GM19328 (cell line): ENCODE data around the gene ZNF646.
"Not testable (repeated sequence)": the region's sequence is repeated elsewhere in the genome, so short reads cannot be mapped to it uniquely, and the experiment has no call there.

ENCODE experiments used
- ATAC-seq: cut with Tn5 transposase; IDR thresholded peaks from one replicate; pipeline ENCODE4 v1.9.1; 2021; ENCODE audit warnings: mild to moderate bottlenecking, moderate library complexity; ENCODE audit not compliant: unreplicated experiment

Gene ZNF646

GRCh38 chr16:31083081-31083480, 8.9 kb downstream of the ZNF646 start:
- ATAC-seq, result no peak

- no peak for ATAC-seq
Observed at GRCh38 chr16:31083556-31083955, 9.3 kb downstream of the ZNF646 start.

- no peak for ATAC-seq
Observed at GRCh38 chr16:31083981-31084380, 9.8 kb downstream of the ZNF646 start.

- no peak for ATAC-seq
Observed at GRCh38 chr16:31084584-31085302, 10.5 kb downstream of the ZNF646 start.

- ATAC-seq, result no peak
Observed at GRCh38 chr16:31085411-31085810, 11.2 kb downstream of the ZNF646 start.

- no peak for ATAC-seq
Observed at GRCh38 chr16:31085873-31086628, 11.8 kb downstream of the ZNF646 start.

GRCh38 chr16:31086629-31086906, 12.3 kb downstream of the ZNF646 start:
- no peak for ATAC-seq

GRCh38 chr16:31087481-31087880, 13.3 kb downstream of the ZNF646 start:
- no peak for ATAC-seq

GRCh38 chr16:31087971-31088370, 13.7 kb downstream of the ZNF646 start:
- ATAC-seq, result no peak

- ATAC-seq, result no peak
Observed at GRCh38 chr16:31088459-31089183, 14.4 kb downstream of the ZNF646 start, which contains the start of gene PRSS53. PRSS53 (minus strand) TSS chr16:31088943; CDS start chr16:31088809, 134 bp downstream.

- ATAC-seq, result no peak
Observed at GRCh38 chr16:31089199-31089598, 15.0 kb downstream of the ZNF646 start.

- no peak for ATAC-seq
Observed at GRCh38 chr16:31090540-31090939, 16.3 kb downstream of the ZNF646 start.

- no peak for ATAC-seq
Observed at GRCh38 chr16:31092330-31092729, 18.1 kb downstream of the ZNF646 start.

- ATAC-seq, result no peak
Observed at GRCh38 chr16:31093132-31093703, 19.0 kb downstream of the ZNF646 start.

- ATAC-seq, result no peak
Observed at GRCh38 chr16:31094088-31094423, 19.8 kb downstream of the ZNF646 start.

- ATAC-seq, result peak; percentile 61
Observed at GRCh38 chr16:31094424-31095120, 20.4 kb downstream of the ZNF646 start, which contains the start of gene VKORC1. VKORC1 (minus strand) TSS chr16:31094797; CDS start chr16:31094729, 68 bp downstream.

GRCh38 chr16:31099860-31100638, 25.8 kb downstream of the ZNF646 start:
- ATAC-seq, result no peak

- ATAC-seq, result not testable (repeated sequence)
Observed at GRCh38 chr16:31100876-31101641, 26.8 kb downstream of the ZNF646 start.

- ATAC-seq, result no peak
Observed at GRCh38 chr16:31105677-31106213, 31.5 kb downstream of the ZNF646 start.
